Transverse colon (tissue), 4 donors: ENCODE data around the gene IFNA7. TPM values are rescaled to one million over a fixed set of nuclear protein-coding genes. Genes with fewer than 3 reads are reported as not detected.
"Not testable (repeated sequence)": the region's sequence is repeated elsewhere in the genome, so short reads cannot be mapped to it uniquely, and the experiment has no call there.

Experiments used
- DNase-seq: peaks from one replicate; pipeline ENCODE4 v3.0.0-alpha.2; 2019
- H3K27ac ChIP-seq, 4 donors: fragments of 200-600 bp; sonication (generic); 2 replicates each; pipeline ENCODE4 v1.5.1; 2016 to 2018; ENCODE audit warnings: inconsistent platforms in 4 of 4
- H3K27me3 ChIP-seq: fragments of 200-600 bp; sonication (generic); 2 replicates; pipeline ENCODE4 v1.5.1; 2017; ENCODE audit warnings: inconsistent platforms
- H3K36me3 ChIP-seq, 4 donors: fragments of 200-600 bp; sonication (generic); 2 replicates each; pipeline ENCODE4 v1.5.1; 2017 to 2019; ENCODE audit warnings: inconsistent platforms in 4 of 4
- H3K4me1 ChIP-seq, 4 donors: fragments of 200-600 bp; sonication (generic); 2 replicates each; pipeline ENCODE4 v1.5.1; 2017 to 2020; ENCODE audit warnings: inconsistent platforms in 4 of 4
- H3K4me3 ChIP-seq, 4 donors: fragments of 200-600 bp; sonication (generic); 1 replicate in 1 of 4; 2 replicates in 3 of 4; pipeline versions ENCODE4 v1.5.1 to v1.6.1; 2017 to 2019; ENCODE audit warnings: inconsistent platforms in 4 of 4
- H3K9me3 ChIP-seq, 2 donors: fragments of 200-600 bp; sonication (generic); 2 replicates each; pipeline ENCODE4 v1.5.1; 2017 to 2019; ENCODE audit warnings: inconsistent platforms in 2 of 2
- EP300 ChIP-seq: sonication (generic); formaldehyde crosslinking; IDR thresholded peaks from one replicate; pipeline ENCODE4 v1.6.1; 2017; ENCODE audit warnings: antibody characterized with exemption, low read depth
- POLR2A ChIP-seq: fragments of 450-650 bp; IDR thresholded peaks from one replicate; pipeline ENCODE4 v1.6.1; 2016; ENCODE audit warnings: antibody characterized with exemption, mild to moderate bottlenecking, moderate library complexity
- POLR2AphosphoS5 ChIP-seq, 3 donors: sonication (generic); formaldehyde crosslinking; IDR thresholded peaks; one replicate each; pipeline ENCODE4 v1.6.1; 2016; ENCODE audit warnings: antibody characterized with exemption in 3 of 3
- WGBS, 2 donors: methylation state at CpG; one replicate each; pipeline ENCODE4 v1.1.5; 2018; ENCODE audit warnings: low coverage in 1 of 2; 5-methylcytosine and 5-hydroxymethylcytosine counted together
- in situ Hi-C, 4 donors: fragments of 200-750 bp; cut with MboI; loops; one replicate each; pipeline versions ENCODE4 v1.15.0 to v1.15.1; 2017; ENCODE audit warnings: low sequenced_read_pairs in 3 of 4, low pct_ligation_motif_present in 1 of 4, low pct_unique_long_range_greater_than_20kb in 1 of 4
- intact Hi-C: fragments of 100-400 bp; cut with DNase I; formaldehyde crosslinking; loops from one replicate; pipeline ENCODE4 v1.15.1; 2023; ENCODE audit warnings: low total_unique reads
- total RNA-seq, 4 donors: library from RNA; depleted of rRNA; stranded (reverse); fragments of >200 nt; gene quantifications; one replicate each; pipeline ENCODE4 v1.1.0, GENCODE V29; 2016
- TF ChIP-seq, protein P1 (sequence below), 5 experiments: fragments of 200-600 bp in 3 of 5; fragments of 450-650 bp in 2 of 5; sonication (generic) in 3 of 5; IDR thresholded peaks; 1 replicate in 2 of 5; 2 replicates in 3 of 5; pipeline ENCODE4 v1.5.1; 2016 to 2017; ENCODE audit warnings: antibody characterized with exemption in 5 of 5, inconsistent platforms in 3 of 5, mild to moderate bottlenecking in 2 of 5, moderate library complexity in 1 of 5

IFNA7 gene
- total RNA-seq, 4 donors from 2014 or later: not detected

DNA sequence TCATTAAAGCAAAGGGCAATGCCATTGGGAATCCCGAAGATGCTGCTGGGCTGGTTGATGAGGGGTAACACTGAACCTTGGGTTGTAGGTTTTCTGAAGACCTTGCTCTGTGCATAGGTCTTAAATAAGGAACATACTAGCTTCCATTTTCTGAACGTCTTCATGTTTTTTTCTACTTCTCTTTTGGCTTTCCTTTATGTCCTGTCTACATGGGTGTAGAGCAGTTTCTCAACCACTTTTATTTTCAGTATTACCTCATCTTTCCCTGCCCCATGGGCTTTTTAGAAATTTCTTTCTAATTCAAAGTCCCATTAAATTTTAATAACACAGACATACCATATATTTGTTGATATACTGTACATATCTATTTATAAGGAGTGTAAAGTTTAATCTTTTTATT, 37.9 kb upstream of the IFNA7 start, which contains the start of gene IFNA14:
Gene IFNA14 (minus strand): TSS at position 95 of the 400 bp plus-strand sequence. CDS start 70 bp downstream, at position 25.
- no peaks in the 10 kb centered on the region for H3K4me1 ChIP-seq
- H3K27ac ChIP-seq: no peak within 1 kb of the TSS
- H3K4me3 ChIP-seq: no peak within 1 kb of the TSS
- in situ Hi-C loops: loop anchor here in 2 of 4 donors (25.0 kb wide), 1 partner anchor 547 kb away; no protein-coding TSS in a partner anchor
- no peaks in the 10 kb centered on the region for H3K36me3 ChIP-seq
- DNase-seq: no peak
- TF ChIP-seq POLR2AphosphoS5 (IDR thresholded peaks at IDR 0.05) (no peak), POLR2A (no peak), EP300 (no peak)
- TF ChIP-seq, protein P1, sequence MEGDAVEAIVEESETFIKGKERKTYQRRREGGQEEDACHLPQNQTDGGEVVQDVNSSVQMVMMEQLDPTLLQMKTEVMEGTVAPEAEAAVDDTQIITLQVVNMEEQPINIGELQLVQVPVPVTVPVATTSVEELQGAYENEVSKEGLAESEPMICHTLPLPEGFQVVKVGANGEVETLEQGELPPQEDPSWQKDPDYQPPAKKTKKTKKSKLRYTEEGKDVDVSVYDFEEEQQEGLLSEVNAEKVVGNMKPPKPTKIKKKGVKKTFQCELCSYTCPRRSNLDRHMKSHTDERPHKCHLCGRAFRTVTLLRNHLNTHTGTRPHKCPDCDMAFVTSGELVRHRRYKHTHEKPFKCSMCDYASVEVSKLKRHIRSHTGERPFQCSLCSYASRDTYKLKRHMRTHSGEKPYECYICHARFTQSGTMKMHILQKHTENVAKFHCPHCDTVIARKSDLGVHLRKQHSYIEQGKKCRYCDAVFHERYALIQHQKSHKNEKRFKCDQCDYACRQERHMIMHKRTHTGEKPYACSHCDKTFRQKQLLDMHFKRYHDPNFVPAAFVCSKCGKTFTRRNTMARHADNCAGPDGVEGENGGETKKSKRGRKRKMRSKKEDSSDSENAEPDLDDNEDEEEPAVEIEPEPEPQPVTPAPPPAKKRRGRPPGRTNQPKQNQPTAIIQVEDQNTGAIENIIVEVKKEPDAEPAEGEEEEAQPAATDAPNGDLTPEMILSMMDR (IDR thresholded peaks at IDR 0.05): no peak
- H3K9me3 ChIP-seq: no peaks in the 10 kb centered on the region
- no peaks in the 10 kb centered on the region for H3K27me3 ChIP-seq
- WGBS, 2 donors: 60 to 68% methylated on average over 1 to 2 of the region's 2 CpGs
- intact Hi-C loops: no loop called here

DNA sequence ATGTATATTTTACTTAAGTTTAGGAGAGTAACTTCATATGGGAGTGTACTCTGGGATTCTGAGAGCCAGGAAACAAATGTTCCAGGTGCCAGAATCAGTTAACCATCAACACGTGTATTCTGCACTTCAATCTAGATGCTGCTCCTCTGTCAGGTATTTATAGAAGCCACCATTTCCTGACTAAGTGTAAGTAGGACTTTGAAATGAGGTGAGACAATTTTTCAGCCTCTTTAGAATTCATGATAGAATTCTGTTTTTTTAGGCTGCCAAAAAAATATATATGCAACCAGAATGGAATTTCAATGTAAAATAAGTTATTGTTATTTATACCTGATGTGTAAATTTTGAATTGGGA, 34.3 kb upstream of the IFNA7 start:
- H3K36me3 ChIP-seq, H3K27me3 ChIP-seq, H3K27ac ChIP-seq, intact Hi-C loops, H3K4me1 ChIP-seq, DNase-seq, H3K9me3 ChIP-seq, H3K4me3 ChIP-seq: not testable (repeated sequence)
- 0 to 18% methylated on average over 1 of the region's 1 CpG for WGBS, 2 donors
- in situ Hi-C loops: loop anchor here in 2 of 4 donors (25.0 kb wide), 1 partner anchor 551 kb away; no protein-coding TSS in a partner anchor

DNA sequence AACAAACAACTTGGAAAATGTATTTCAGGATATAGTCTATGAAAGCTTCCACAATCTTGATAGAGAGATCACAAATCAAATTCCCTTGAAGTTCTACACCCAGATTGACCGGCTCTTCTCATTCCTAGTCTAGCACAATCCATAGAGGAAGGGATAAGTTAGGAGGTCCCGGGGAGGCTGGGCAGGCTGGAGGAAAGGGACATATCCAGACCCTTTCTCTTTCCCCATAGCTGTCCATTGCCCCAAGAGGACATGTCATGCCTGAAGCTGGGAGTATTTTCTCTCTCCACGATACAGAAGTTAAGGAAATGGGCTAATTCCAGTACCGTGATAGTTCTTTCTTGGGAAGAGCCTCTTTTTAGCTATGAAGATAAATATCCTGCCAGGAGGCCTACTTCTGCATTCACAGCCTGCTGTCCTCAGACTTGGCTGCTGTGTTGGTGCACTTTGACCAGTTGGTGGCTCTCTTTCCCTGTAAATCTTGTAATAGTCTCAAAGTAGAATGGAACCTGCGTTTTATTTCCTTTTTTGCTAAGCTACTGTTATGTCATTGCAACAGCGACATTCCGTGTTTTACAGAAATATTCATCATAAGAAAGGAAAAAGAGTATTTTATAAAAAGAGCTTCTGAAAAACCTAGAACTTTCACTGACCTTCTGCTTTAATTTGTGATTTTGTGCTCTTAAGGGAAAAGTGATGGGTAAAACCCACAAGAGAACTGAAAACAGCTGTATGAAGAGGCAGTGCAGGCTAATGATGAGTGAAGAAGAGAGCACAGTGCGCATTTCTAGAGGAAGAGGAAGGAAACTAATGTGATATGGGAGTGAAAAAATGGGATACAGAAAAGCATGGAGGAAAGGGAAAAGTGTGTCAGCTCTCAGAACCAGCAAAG, 33.7 kb upstream of the IFNA7 start:
- H3K4me3 ChIP-seq, intact Hi-C loops, H3K27ac ChIP-seq, H3K4me1 ChIP-seq, DNase-seq, H3K27me3 ChIP-seq, H3K36me3 ChIP-seq, H3K9me3 ChIP-seq: not testable (repeated sequence)
- TF ChIP-seq, protein P1 (IDR thresholded peaks at IDR 0.05): peak in 4 of 5 experiments; percentile 18 to 32 (median 30)
- in situ Hi-C loops: loop anchor here in 2 of 4 donors (25.0 kb wide), 1 partner anchor 552 kb away; no protein-coding TSS in a partner anchor
- WGBS, 2 donors: 16 to 34% methylated on average over 6 to 8 of the region's 8 CpGs

DNA sequence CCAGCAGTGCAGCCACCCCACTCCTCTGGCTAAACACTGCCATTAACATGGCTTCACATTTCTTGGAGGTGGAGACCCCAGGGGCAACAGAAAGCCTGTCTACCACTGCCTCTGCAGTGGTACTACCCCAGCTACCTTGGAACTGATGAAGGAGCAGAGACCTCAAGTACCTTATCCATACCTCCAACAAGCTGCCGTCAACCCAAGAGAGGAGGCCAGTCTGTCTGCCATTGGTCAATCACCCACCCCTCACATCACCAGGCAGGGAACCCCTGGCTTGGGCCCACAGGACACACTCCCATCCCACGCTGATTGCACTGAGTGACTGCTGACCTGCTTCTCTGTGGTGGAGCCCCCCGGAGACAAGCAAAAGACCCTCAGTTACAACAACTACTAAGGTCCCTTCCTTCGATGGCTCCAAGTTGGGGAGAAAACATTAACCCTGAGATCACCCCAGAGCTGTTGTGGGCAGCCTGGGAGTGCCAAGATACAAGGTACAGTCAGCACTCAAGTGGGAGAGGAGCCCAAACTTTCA, 32.2 kb upstream of the IFNA7 start:
- no peaks in the 10 kb centered on the region for H3K4me1 ChIP-seq
- H3K4me3 ChIP-seq: no peak overlapping the region
- in situ Hi-C loops: loop anchor here in 2 of 4 donors (25.0 kb wide), 1 partner anchor 553 kb away; no protein-coding TSS in a partner anchor
- H3K27me3 ChIP-seq: no peaks in the 10 kb centered on the region
- intact Hi-C loops: no loop called here
- no peak overlapping the region for H3K27ac ChIP-seq
- no peaks in the 10 kb centered on the region for H3K36me3 ChIP-seq
- no peak for TF ChIP-seq POLR2A
- TF ChIP-seq POLR2AphosphoS5 (IDR thresholded peaks at IDR 0.05): no peak
- TF ChIP-seq, protein P1 (IDR thresholded peaks at IDR 0.05): no peak
- no peak for TF ChIP-seq EP300
- WGBS, 2 donors: 60 to 76% methylated on average over 1 to 4 of the region's 4 CpGs
- no peak for DNase-seq
- no peaks in the 10 kb centered on the region for H3K9me3 ChIP-seq
